TTC549 (cell line): ENCODE measurements around the gene PCDH12.

Source experiments
- FAIRE-seq: peaks from 2 replicates; lab custom pipeline; 2012; peaks lifted over from hg19 to GRCh38; lab: Jason Lieb, UNC

The PCDH12 gene

GRCh38 chr5:141958113-141958512 is at the start of gene PCDH12:
Gene PCDH12 (minus strand): TSS chr5:141958202. CDS start chr5:141957851, 351 bp downstream.
- FAIRE-seq: no peak

GRCh38 chr5:142007237-142007544 is 49.2 kb upstream of the PCDH12 start:
- FAIRE-seq: no peak

GRCh38 chr5:142006363-142007236 is 48.6 kb upstream of the PCDH12 start:
- FAIRE-seq: no peak

- no peak for FAIRE-seq
These were observed 45.3 kb upstream of the PCDH12 start for GRCh38 chr5:142003266-142003800.

- peak; percentile 23 for FAIRE-seq
These were observed 42.9 kb upstream of the PCDH12 start for GRCh38 chr5:142000704-142001484.

GRCh38 chr5:142000173-142000572 is 42.2 kb upstream of the PCDH12 start:
- no peak for FAIRE-seq

GRCh38 chr5:141997358-141997960 is 39.5 kb upstream of the PCDH12 start:
- no peak for FAIRE-seq

- no peak for FAIRE-seq
These were observed 37.7 kb upstream of the PCDH12 start for GRCh38 chr5:141995656-141996055.

GRCh38 chr5:141994511-141995136 is 36.6 kb upstream of the PCDH12 start:
- no peak for FAIRE-seq

- FAIRE-seq: peak; percentile 89
These were observed 34.5 kb upstream of the PCDH12 start for GRCh38 chr5:141992349-141992963.

- no peak for FAIRE-seq
These were observed 31.7 kb upstream of the PCDH12 start for GRCh38 chr5:141989720-141990119.

GRCh38 chr5:141986072-141986471 is 28.1 kb upstream of the PCDH12 start:
- FAIRE-seq: no peak

- FAIRE-seq: no peak
These were observed 24.6 kb upstream of the PCDH12 start for GRCh38 chr5:141982626-141983025.

- FAIRE-seq: no peak
These were observed 20.4 kb upstream of the PCDH12 start for GRCh38 chr5:141978389-141978788.

GRCh38 chr5:141976176-141976575 is 18.2 kb upstream of the PCDH12 start:
- FAIRE-seq: no peak

- no peak for FAIRE-seq
These were observed 16.0 kb upstream of the PCDH12 start for GRCh38 chr5:141973871-141974595.

GRCh38 chr5:141969783-141970771 is 12.1 kb upstream of the PCDH12 start:
- FAIRE-seq: no peak

GRCh38 chr5:141968914-141969608 is 11.1 kb upstream of the PCDH12 start, which contains the start of gene RNF14:
Gene RNF14 (plus strand): TSS chr5:141969105. CDS start chr5:141973589, 4,484 bp downstream.
- FAIRE-seq: no peak

GRCh38 chr5:141966963-141967333 is 8.9 kb upstream of the PCDH12 start:
- no peak for FAIRE-seq
